Liver (tissue), 3 donors: ENCODE results near the gene GABRR3.

Experiments used
- CTCF ChIP-seq: fragments of 150-350 bp; IDR thresholded peaks from 2 replicates; pipeline ENCODE4 v1.5.1; 2017; ENCODE audit warnings: improper control_type of control experiment, low read depth, low read length; ENCODE audit not compliant: missing input control
- HNF4G ChIP-seq: IDR thresholded peaks from 2 replicates; pipeline ENCODE4 v1.6.1; 2016; ENCODE audit warnings: antibody characterized with exemption
- REST ChIP-seq: IDR thresholded peaks from 2 replicates; pipeline ENCODE4 v1.6.1; 2016; ENCODE audit warnings: antibody characterized with exemption, mild to moderate bottlenecking
- RXRA ChIP-seq, 2 donors: IDR thresholded peaks; 2 replicates each; pipeline ENCODE4 v1.6.1; 2017 to 2018; ENCODE audit warnings: antibody characterized with exemption in 2 of 2, mild to moderate bottlenecking in 1 of 2
- SP1 ChIP-seq: IDR thresholded peaks from 2 replicates; pipeline ENCODE4 v1.6.1; 2018; ENCODE audit warnings: antibody characterized with exemption, mild to moderate bottlenecking
- TAF1 ChIP-seq: conservative IDR thresholded peaks from 2 replicates; pipeline ENCODE4 v1.6.1; 2016; ENCODE audit warnings: antibody characterized with exemption, mild to moderate bottlenecking
- YY1 ChIP-seq: IDR thresholded peaks from 2 replicates; pipeline ENCODE4 v1.6.1; 2016; ENCODE audit warnings: antibody characterized with exemption, mild to moderate bottlenecking
- donor health status: healthy.
- donor health status: healthy.

- TF ChIP-seq RXRA (IDR thresholded peaks at IDR 0.05), result peak; percentile 29 to 45
- no peak for TF ChIP-seq REST
- no peak for TF ChIP-seq HNF4G
- TF ChIP-seq CTCF, result no peak
- no peak for TF ChIP-seq YY1
- TF ChIP-seq SP1, result peak; percentile 54
- TF ChIP-seq TAF1, result no peak
Measured at GRCh38 chr3:97981886-97982285, 53.2 kb downstream of the GABRR3 start.
